ENCODE measurements around the gene PYHIN1. TPM values are rescaled to one million over a fixed set of nuclear protein-coding genes. Genes with fewer than 3 reads are reported as not detected.

Gene PYHIN1
- total and polyA plus RNA-seq, 2 of the 8 experiments (the other 6 are each of a cell fraction or from before 2014, with no cell fraction given): not detected

GRCh38 chr1:158961178-158961577 lies 29.8 kb downstream of the PYHIN1 start:
- no peaks in the 10 kb centered on the region for H3K23me2 ChIP-seq (ENCODE audit: low read depth, low read length)
- no peak overlapping the region for H3K23ac ChIP-seq (ENCODE audit: insufficient read length)
- H3K14ac ChIP-seq (ENCODE audit: insufficient read length): no peak overlapping the region
- DNase-seq (ENCODE audit: low read depth in 1 of 2, low spot score in 2 of 2) (no peak), FAIRE-seq (no peak)
- no peak overlapping the region for H2AK5ac ChIP-seq (ENCODE audit: low read depth, low read length)
- H3K79me2 ChIP-seq (ENCODE audit: control insufficient read depth in 1 of 2, insufficient read depth in 2 of 2, low read length in 2 of 2): no peaks in the 10 kb centered on the region
- TF ChIP-seq, protein P1, sequence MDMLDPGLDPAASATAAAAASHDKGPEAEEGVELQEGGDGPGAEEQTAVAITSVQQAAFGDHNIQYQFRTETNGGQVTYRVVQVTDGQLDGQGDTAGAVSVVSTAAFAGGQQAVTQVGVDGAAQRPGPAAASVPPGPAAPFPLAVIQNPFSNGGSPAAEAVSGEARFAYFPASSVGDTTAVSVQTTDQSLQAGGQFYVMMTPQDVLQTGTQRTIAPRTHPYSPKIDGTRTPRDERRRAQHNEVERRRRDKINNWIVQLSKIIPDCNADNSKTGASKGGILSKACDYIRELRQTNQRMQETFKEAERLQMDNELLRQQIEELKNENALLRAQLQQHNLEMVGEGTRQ (IDR thresholded peaks at IDR 0.05; ENCODE audit: low read length): no peak
- TF ChIP-seq SIRT6 (IDR thresholded peaks at IDR 0.05; ENCODE audit: low read length) (no peak), RBBP5 (IDR thresholded peaks at IDR 0.05; ENCODE audit: borderline replicate concordance, low read depth, low read length) (no peak), GABPA (IDR thresholded peaks at IDR 0.05; ENCODE audit: borderline replicate concordance, insufficient read depth, low read length) (no peak), POU5F1 (IDR thresholded peaks at IDR 0.05; ENCODE audit: low read depth, low read length) (no peak)
- TF ChIP-seq, protein P2, sequence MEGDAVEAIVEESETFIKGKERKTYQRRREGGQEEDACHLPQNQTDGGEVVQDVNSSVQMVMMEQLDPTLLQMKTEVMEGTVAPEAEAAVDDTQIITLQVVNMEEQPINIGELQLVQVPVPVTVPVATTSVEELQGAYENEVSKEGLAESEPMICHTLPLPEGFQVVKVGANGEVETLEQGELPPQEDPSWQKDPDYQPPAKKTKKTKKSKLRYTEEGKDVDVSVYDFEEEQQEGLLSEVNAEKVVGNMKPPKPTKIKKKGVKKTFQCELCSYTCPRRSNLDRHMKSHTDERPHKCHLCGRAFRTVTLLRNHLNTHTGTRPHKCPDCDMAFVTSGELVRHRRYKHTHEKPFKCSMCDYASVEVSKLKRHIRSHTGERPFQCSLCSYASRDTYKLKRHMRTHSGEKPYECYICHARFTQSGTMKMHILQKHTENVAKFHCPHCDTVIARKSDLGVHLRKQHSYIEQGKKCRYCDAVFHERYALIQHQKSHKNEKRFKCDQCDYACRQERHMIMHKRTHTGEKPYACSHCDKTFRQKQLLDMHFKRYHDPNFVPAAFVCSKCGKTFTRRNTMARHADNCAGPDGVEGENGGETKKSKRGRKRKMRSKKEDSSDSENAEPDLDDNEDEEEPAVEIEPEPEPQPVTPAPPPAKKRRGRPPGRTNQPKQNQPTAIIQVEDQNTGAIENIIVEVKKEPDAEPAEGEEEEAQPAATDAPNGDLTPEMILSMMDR (IDR thresholded peaks at IDR 0.05; ENCODE audit: control extremely low read depth in 1 of 3, insufficient read depth in 1 of 3, low read depth in 1 of 3, low read length in 3 of 3): no peak
- H3K27ac ChIP-seq (ENCODE audit: low read depth, low read length): no peak overlapping the region
- no peak overlapping the region for H2BK120ac ChIP-seq (replicated peaks; ENCODE audit: low read depth, low read length)
- no peak overlapping the region for H2BK5ac ChIP-seq (ENCODE audit: low read depth, low read length)
- H4K5ac ChIP-seq (ENCODE audit: insufficient read length, low read depth, low read length): no peak overlapping the region
- no peak overlapping the region for H3K18ac ChIP-seq (ENCODE audit: extremely low read depth, low read length)
- ChIA-PET CTCF (ENCODE audit: partially characterized antibody) (interaction anchor here (2.9 kb wide), 1 partner anchor 14 kb away, joined by 9 read pairs; no protein-coding TSS in a partner anchor), POLR2A (ENCODE audit: partially characterized antibody) (no interaction called here)
- no peak overlapping the region for H3K4me3 ChIP-seq (ENCODE audit: extremely low read depth in 1 of 4, insufficient read depth in 2 of 4, low read depth in 3 of 4, low read length in 4 of 4)
- H4K91ac ChIP-seq (replicated peaks; ENCODE audit: insufficient read length, low read length): no peak overlapping the region
- H4K20me1 ChIP-seq (replicated peaks in 1 of 2; ENCODE audit: control insufficient read depth in 1 of 2, insufficient read depth in 2 of 2, low read length in 2 of 2): no peaks in the 10 kb centered on the region
- no peak overlapping the region for H4K8ac ChIP-seq (ENCODE audit: extremely low read depth, insufficient read depth, low read length)
- H2BK12ac ChIP-seq (ENCODE audit: low read depth, low read length): no peak overlapping the region
- no peaks in the 10 kb centered on the region for H3K79me1 ChIP-seq (ENCODE audit: low read depth, low read length)
- no peak overlapping the region for H3K56ac ChIP-seq (replicated peaks; ENCODE audit: insufficient read length, low read depth, low read length)
- H3K27me3 ChIP-seq (replicated peaks in 1 of 4; ENCODE audit: control insufficient read depth in 3 of 4, extremely low read depth in 1 of 4, insufficient read depth in 3 of 4, low read length in 3 of 4): no peaks in the 10 kb centered on the region
- WGBS, 2 experiments (ENCODE audit: extremely low coverage in 1 of 2, insufficient coverage in 1 of 2, insufficient read length in 1 of 2, insufficient replicate concordance in 2 of 2, low coverage in 1 of 2, low lambda C conversion rate in 2 of 2, missing lambda C conversion rate in 1 of 2): 84% methylated on average over 1 of the region's 1 CpG; no CpG with 5 or more reads in 1 of the 2 experiments
- no peak overlapping the region for H2AFZ ChIP-seq (ENCODE audit: low read length)
- no peaks in the 10 kb centered on the region for H3K36me3 ChIP-seq (ENCODE audit: control insufficient read depth in 2 of 4, insufficient read depth in 4 of 4, low read length in 3 of 4)
- no peak overlapping the region for H2BK20ac ChIP-seq (ENCODE audit: low read length)
- H3K4ac ChIP-seq (replicated peaks; ENCODE audit: insufficient read length, low read depth, low read length): no peak overlapping the region
- no peaks in the 10 kb centered on the region for H3K4me1 ChIP-seq (replicated peaks in 1 of 4; ENCODE audit: control insufficient read depth in 3 of 4, insufficient read depth in 4 of 4, low read length in 3 of 4)
- H3K9ac ChIP-seq (replicated peaks in 1 of 4; ENCODE audit: extremely low read depth in 1 of 4, low read depth in 3 of 4, low read length in 3 of 4): no peak overlapping the region
- H3K9me3 ChIP-seq (ENCODE audit: insufficient read depth in 2 of 2, low read depth in 1 of 2, low read length in 1 of 2): no peaks in the 10 kb centered on the region
- no peak overlapping the region for H3K4me2 ChIP-seq (ENCODE audit: insufficient read depth in 1 of 2, low read depth in 2 of 2, low read length in 2 of 2)
- H2BK15ac ChIP-seq (ENCODE audit: low read length): no peak overlapping the region

All from H1 (cell line).